HepG2 (cell line): ENCODE results near the gene FIBIN. TPM values are rescaled to one million over a fixed set of nuclear protein-coding genes. Genes with fewer than 3 reads are reported as not detected.

Experiments
- ATAC-seq: fragments of 200-7000 bp; cut with Tn5 transposase; 3 replicates; pipeline ENCODE4 v1.9.1; 2020; ENCODE audit warnings: mild to moderate bottlenecking, moderate library complexity
- BruUV-seq: library from RNA; stranded (reverse); fragments of 400-500 nt; replicated peaks from 2 replicates; lab custom pipeline; 2021; lab: Mats Ljungman, UMichigan
- CTCF ChIA-PET: fragments of 300-600 bp; formaldehyde crosslinking; extraction: SDS; loops from one replicate; lab custom pipeline; 2021; ENCODE audit warnings: low total read pairs, inconsistent platforms, low intra/inter-chr PET ratio; lab: Yijun Ruan, JAX
- POLR2A ChIA-PET: fragments of 350-600 bp; sonication (Branson Sonifier 250); formaldehyde crosslinking; loops from one replicate; lab custom pipeline; 2020; ENCODE audit warnings: antibody characterized with exemption, inconsistent platforms; lab: Yijun Ruan, JAX
- DNase-seq: peaks from one replicate; pipeline ENCODE4 v3.0.0-alpha.2; 2015; ENCODE audit warnings: low spot score
- FAIRE-seq: peaks from 3 replicates; lab custom pipeline; 2011; peaks lifted over from hg19 to GRCh38; lab: Jason Lieb, UNC
- H2AFZ ChIP-seq: one replicate; pipeline ENCODE4 v1.6.1; 2011; ENCODE audit warnings: low read length, inconsistent platforms
- H3K27ac ChIP-seq: fragments of 300-600 bp; 3 replicates; pipeline ENCODE4 v1.8.0; 2011; ENCODE audit warnings: mixed run types, mild to moderate bottlenecking, mixed read lengths, low read length, inconsistent platforms; ENCODE audit not compliant: insufficient read depth; ENCODE audit errors: extremely low read length
- H3K27me3 ChIP-seq, 2 experiments: fragments of 200-600 bp in 1 of 2; 2 replicates in 1 of 2; 3 replicates in 1 of 2; pipeline versions ENCODE4 v1.6.0 to v1.8.0; 2011; ENCODE audit warnings: low read length in 2 of 2, mild to moderate bottlenecking in 2 of 2, moderate library complexity in 2 of 2, inconsistent platforms in 1 of 2; ENCODE audit not compliant: insufficient read depth in 2 of 2, control insufficient read depth in 1 of 2
- H3K36me3 ChIP-seq, 2 experiments: fragments of 200-600 bp in 1 of 2; replicated peaks in 1 of 2; 2 replicates in 1 of 2; 3 replicates in 1 of 2; pipeline versions ENCODE4 v1.5.1 to v1.8.0; 2011; ENCODE audit warnings: low read length in 2 of 2, inconsistent platforms in 1 of 2; ENCODE audit not compliant: insufficient read depth in 2 of 2, control insufficient read depth in 1 of 2
- H3K4me1 ChIP-seq: 2 replicates; pipeline ENCODE4 v1.5.1; 2012; ENCODE audit warnings: low read length, inconsistent platforms; ENCODE audit not compliant: insufficient read depth
- H3K4me2 ChIP-seq: 2 replicates; pipeline ENCODE4 v1.6.0; 2011; ENCODE audit warnings: low read depth, low read length, inconsistent platforms
- H3K4me3 ChIP-seq, 3 experiments: fragments of 200-600 bp in 1 of 3; sonication (generic), shearing (Covaris generic) in 1 of 3; replicated peaks in 1 of 3; 2 replicates each; pipeline ENCODE4 v1.5.1; 2011 to 2016; ENCODE audit warnings: low read length in 3 of 3, inconsistent platforms in 2 of 3, low read depth in 2 of 3, mild to moderate bottlenecking in 2 of 3, control low read depth in 1 of 3, mixed read lengths in 1 of 3; ENCODE audit not compliant: insufficient read depth in 1 of 3
- H3K79me2 ChIP-seq: one replicate; pipeline ENCODE4 v1.6.1; 2011; ENCODE audit warnings: low read length, inconsistent platforms; ENCODE audit not compliant: insufficient read depth
- H3K9ac ChIP-seq: 2 replicates; pipeline ENCODE4 v1.6.0; 2011; ENCODE audit warnings: mild to moderate bottlenecking, low read depth, low read length, inconsistent platforms; ENCODE audit not compliant: insufficient read depth
- H3K9me3 ChIP-seq: 2 replicates; pipeline ENCODE4 v1.5.1; 2012; ENCODE audit warnings: mild to moderate bottlenecking, low read length
- H4K20me1 ChIP-seq: 2 replicates; pipeline ENCODE4 v1.6.0; 2011; ENCODE audit warnings: inconsistent platforms, mild to moderate bottlenecking, low read length, moderate library complexity; ENCODE audit not compliant: insufficient read depth
- ADNP ChIP-seq: sonication (generic); formaldehyde crosslinking; IDR thresholded peaks from 2 replicates; pipeline ENCODE4 v1.4.0; 2020; ENCODE audit warnings: missing genetic modification reagents
- AGO1 ChIP-seq: fragments of 200-400 bp; formaldehyde crosslinking; IDR thresholded peaks from 2 replicates; pipeline ENCODE4 v1.6.1; 2017; ENCODE audit warnings: mild to moderate bottlenecking, low read depth, low read length, moderate library complexity; ENCODE audit not compliant: poor library complexity, severe bottlenecking
- GABPA ChIP-seq, 2 experiments: IDR thresholded peaks; 2 replicates each; pipeline ENCODE4 v1.6.1; 2011 to 2016; ENCODE audit warnings: low read depth in 2 of 2, low read length in 1 of 2, missing biosample characterization in 1 of 2, missing genetic modification characterization in 1 of 2
- HOXA5 ChIP-seq: sonication (generic); formaldehyde crosslinking; IDR thresholded peaks from 2 replicates; pipeline ENCODE4 v1.4.0; 2020; ENCODE audit warnings: missing genetic modification reagents
- MXD1 ChIP-seq: sonication (generic); formaldehyde crosslinking; IDR thresholded peaks from 2 replicates; pipeline ENCODE4 v1.4.0; 2020; ENCODE audit warnings: mild to moderate bottlenecking, missing genetic modification reagents
- PITX1 ChIP-seq: sonication (generic); formaldehyde crosslinking; IDR thresholded peaks from 2 replicates; pipeline ENCODE4 v1.5.1; 2020; ENCODE audit warnings: mild to moderate bottlenecking, missing genetic modification reagents
- SNAPC2 ChIP-seq: sonication (generic); formaldehyde crosslinking; IDR thresholded peaks from 2 replicates; pipeline ENCODE4 v1.8.1; 2022; ENCODE audit warnings: mild to moderate bottlenecking, missing genetic modification reagents
- TFE3 ChIP-seq: IDR thresholded peaks from 2 replicates; pipeline ENCODE4 v1.6.1; 2016
- ZBTB42 ChIP-seq: sonication (generic); formaldehyde crosslinking; IDR thresholded peaks from 2 replicates; pipeline ENCODE4 v1.5.0; 2020; ENCODE audit warnings: mild to moderate bottlenecking, missing genetic modification reagents
- ZNF34 ChIP-seq: sonication (generic); formaldehyde crosslinking; IDR thresholded peaks from 2 replicates; pipeline ENCODE4 v1.4.0; 2020; ENCODE audit warnings: mild to moderate bottlenecking, missing genetic modification reagents, borderline replicate concordance
- ZNF557 ChIP-seq: sonication (generic); formaldehyde crosslinking; IDR thresholded peaks from 2 replicates; pipeline ENCODE4 v1.4.0; 2020; ENCODE audit warnings: missing genetic modification reagents
- whole genome bisulfite sequencing: methylation state at CpG from one replicate; pipeline ENCODE4 v1.1.6; 2017; ENCODE audit warnings: low lambda C conversion rate; 5-methylcytosine and 5-hydroxymethylcytosine counted together
- in situ Hi-C: cut with HindIII; loops from 2 replicates; pipeline ENCODE4 v1.10.0; 2017; ENCODE audit warnings: low pct_unique_long_range_greater_than_20kb; ENCODE audit not compliant: extremely low pct_ligation_motif_present
- intact Hi-C: fragments of 100-400 bp; cut with micrococcal nuclease; formaldehyde crosslinking; loops from one replicate; pipeline ENCODE4 v1.10.0; 2022; ENCODE audit not compliant: unreplicated experiment
- polyA plus RNA-seq, 8 experiments: library from polyadenylated mRNA; depleted of rRNA in 3 of 8; stranded (reverse) in 7 of 8; unstranded in 1 of 8; fragments of >200 nt; fragmentation: Illumina TruSeq in 4 of 8; extraction: Trizol in 4 of 8; gene quantifications; 2 replicates each; pipeline versions ENCODE4 v1.2.1 to v1.2.3, GENCODE V29; 2011 to 2016; ENCODE audit warnings: low read depth in 4 of 8, missing spikeins in 1 of 8, mixed read lengths in 1 of 8; ENCODE audit not compliant: insufficient read depth in 1 of 8
- total RNA-seq, 5 experiments: library from RNA; depleted of rRNA; stranded (reverse); fragments of >200 nt; fragmentation: Illumina TruSeq; extraction: Trizol; gene quantifications; 2 replicates each; pipeline ENCODE4 v1.2.3, GENCODE V29; 2016; ENCODE audit warnings: low read depth in 1 of 5
- TF ChIP-seq, protein P1 (sequence below): sonication (generic); formaldehyde crosslinking; IDR thresholded peaks from 2 replicates; pipeline ENCODE4 v1.8.1; 2022; ENCODE audit warnings: low read depth, mild to moderate bottlenecking, missing genetic modification reagents
- TF ChIP-seq, protein P2 (sequence below): sonication (generic); formaldehyde crosslinking; IDR thresholded peaks from 2 replicates; pipeline ENCODE4 v1.5.1; 2020; ENCODE audit warnings: missing genetic modification reagents, mild to moderate bottlenecking, borderline replicate concordance
- TF ChIP-seq, protein P3 (sequence below): sonication (generic); formaldehyde crosslinking; IDR thresholded peaks from 2 replicates; pipeline ENCODE4 v1.5.0; 2020; ENCODE audit warnings: missing genetic modification reagents

Gene FIBIN
- total and polyA plus RNA-seq, 2 of the 13 experiments (the other 11 are each of a cell fraction or from before 2014, with no cell fraction given), result not detected

DNA sequence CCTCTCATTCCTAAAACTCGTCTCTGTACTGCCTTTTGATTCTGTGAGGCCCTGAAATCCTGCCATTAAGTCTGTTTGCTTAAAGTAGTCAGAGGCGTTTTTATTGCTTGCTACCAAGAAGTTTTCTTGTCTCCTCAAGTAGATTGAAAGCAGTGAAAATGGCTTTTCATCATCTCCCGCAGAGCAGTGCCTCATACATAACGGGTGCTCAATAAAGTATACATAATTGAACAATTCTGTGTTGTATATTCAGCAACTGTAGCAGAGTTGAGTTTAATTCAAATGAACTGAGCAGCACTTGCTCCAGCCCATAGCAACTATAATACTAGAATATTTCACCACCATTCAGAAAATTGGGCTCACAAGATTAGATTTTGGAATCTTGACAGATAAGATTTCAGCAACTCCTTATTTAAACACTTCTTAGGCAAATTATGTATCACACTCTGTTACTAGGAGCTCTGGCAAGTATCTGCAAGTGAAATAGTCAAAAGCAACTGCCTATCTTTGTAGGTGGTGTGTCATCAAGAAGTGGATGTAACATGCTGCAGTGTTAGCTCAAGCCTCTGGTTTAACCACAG lies 20.0 kb downstream of the FIBIN start:
- WGBS, result 10% methylated on average over 4 of the region's 4 CpGs
- CTCF ChIA-PET, result no interaction called here
- H3K9me3 ChIP-seq, result no peaks in the 10 kb centered on the region
- H3K4me3 ChIP-seq, result no peak overlapping the region
- POLR2A ChIA-PET, result no interaction called here
- H3K79me2 ChIP-seq, result no peaks in the 10 kb centered on the region
- no peaks in the 10 kb centered on the region for H3K4me1 ChIP-seq
- intact Hi-C loops (no loop called here), in situ Hi-C loops (no loop called here)
- no peak overlapping the region for H3K27ac ChIP-seq
- no peaks in the 10 kb centered on the region for H3K27me3 ChIP-seq
- H3K9ac ChIP-seq, result no peak overlapping the region
- DNase-seq, result no peak
- H4K20me1 ChIP-seq, result no peaks in the 10 kb centered on the region
- no peak overlapping the region for H3K4me2 ChIP-seq
- H2AFZ ChIP-seq, result no peak overlapping the region
- no peak for ATAC-seq
- no TSS peak for BruUV-seq
- FAIRE-seq, result no peak
- no peaks in the 10 kb centered on the region for H3K36me3 ChIP-seq
- TF ChIP-seq ADNP (no peak), ZBTB42 (CRISPR knock-in tag) (no peak), PITX1 (CRISPR knock-in tag) (no peak), GABPA (IDR thresholded peaks at IDR 0.05; ENCODE audit: low read depth, low read length) (no peak), GABPA (CRISPR knock-in tag; IDR thresholded peaks at IDR 0.05; ENCODE audit: low read depth) (no peak), HOXA5 (CRISPR knock-in tag) (no peak), SNAPC2 (CRISPR knock-in tag) (no peak), MXD1 (CRISPR knock-in tag) (no peak), ZNF34 (CRISPR knock-in tag) (no peak), AGO1 (no peak), TFE3 (CRISPR knock-in tag) (no peak), ZNF557 (no peak)
- TF ChIP-seq, protein P1, sequence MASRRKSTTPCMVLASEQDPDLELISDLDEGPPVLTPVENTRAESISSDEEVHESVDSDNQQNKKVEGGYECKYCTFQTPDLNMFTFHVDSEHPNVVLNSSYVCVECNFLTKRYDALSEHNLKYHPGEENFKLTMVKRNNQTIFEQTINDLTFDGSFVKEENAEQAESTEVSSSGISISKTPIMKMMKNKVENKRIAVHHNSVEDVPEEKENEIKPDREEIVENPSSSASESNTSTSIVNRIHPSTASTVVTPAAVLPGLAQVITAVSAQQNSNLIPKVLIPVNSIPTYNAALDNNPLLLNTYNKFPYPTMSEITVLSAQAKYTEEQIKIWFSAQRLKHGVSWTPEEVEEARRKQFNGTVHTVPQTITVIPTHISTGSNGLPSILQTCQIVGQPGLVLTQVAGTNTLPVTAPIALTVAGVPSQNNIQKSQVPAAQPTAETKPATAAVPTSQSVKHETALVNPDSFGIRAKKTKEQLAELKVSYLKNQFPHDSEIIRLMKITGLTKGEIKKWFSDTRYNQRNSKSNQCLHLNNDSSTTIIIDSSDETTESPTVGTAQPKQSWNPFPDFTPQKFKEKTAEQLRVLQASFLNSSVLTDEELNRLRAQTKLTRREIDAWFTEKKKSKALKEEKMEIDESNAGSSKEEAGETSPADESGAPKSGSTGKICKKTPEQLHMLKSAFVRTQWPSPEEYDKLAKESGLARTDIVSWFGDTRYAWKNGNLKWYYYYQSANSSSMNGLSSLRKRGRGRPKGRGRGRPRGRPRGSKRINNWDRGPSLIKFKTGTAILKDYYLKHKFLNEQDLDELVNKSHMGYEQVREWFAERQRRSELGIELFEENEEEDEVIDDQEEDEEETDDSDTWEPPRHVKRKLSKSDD (CRISPR knock-in tag), result no peak
- TF ChIP-seq, protein P2, sequence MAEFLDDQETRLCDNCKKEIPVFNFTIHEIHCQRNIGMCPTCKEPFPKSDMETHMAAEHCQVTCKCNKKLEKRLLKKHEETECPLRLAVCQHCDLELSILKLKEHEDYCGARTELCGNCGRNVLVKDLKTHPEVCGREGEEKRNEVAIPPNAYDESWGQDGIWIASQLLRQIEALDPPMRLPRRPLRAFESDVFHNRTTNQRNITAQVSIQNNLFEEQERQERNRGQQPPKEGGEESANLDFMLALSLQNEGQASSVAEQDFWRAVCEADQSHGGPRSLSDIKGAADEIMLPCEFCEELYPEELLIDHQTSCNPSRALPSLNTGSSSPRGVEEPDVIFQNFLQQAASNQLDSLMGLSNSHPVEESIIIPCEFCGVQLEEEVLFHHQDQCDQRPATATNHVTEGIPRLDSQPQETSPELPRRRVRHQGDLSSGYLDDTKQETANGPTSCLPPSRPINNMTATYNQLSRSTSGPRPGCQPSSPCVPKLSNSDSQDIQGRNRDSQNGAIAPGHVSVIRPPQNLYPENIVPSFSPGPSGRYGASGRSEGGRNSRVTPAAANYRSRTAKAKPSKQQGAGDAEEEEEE (CRISPR knock-in tag), result no peak
- TF ChIP-seq, protein P3, sequence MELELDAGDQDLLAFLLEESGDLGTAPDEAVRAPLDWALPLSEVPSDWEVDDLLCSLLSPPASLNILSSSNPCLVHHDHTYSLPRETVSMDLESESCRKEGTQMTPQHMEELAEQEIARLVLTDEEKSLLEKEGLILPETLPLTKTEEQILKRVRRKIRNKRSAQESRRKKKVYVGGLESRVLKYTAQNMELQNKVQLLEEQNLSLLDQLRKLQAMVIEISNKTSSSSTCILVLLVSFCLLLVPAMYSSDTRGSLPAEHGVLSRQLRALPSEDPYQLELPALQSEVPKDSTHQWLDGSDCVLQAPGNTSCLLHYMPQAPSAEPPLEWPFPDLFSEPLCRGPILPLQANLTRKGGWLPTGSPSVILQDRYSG, result no peak
